ENCODE results near the gene FAM210B.

DNA sequence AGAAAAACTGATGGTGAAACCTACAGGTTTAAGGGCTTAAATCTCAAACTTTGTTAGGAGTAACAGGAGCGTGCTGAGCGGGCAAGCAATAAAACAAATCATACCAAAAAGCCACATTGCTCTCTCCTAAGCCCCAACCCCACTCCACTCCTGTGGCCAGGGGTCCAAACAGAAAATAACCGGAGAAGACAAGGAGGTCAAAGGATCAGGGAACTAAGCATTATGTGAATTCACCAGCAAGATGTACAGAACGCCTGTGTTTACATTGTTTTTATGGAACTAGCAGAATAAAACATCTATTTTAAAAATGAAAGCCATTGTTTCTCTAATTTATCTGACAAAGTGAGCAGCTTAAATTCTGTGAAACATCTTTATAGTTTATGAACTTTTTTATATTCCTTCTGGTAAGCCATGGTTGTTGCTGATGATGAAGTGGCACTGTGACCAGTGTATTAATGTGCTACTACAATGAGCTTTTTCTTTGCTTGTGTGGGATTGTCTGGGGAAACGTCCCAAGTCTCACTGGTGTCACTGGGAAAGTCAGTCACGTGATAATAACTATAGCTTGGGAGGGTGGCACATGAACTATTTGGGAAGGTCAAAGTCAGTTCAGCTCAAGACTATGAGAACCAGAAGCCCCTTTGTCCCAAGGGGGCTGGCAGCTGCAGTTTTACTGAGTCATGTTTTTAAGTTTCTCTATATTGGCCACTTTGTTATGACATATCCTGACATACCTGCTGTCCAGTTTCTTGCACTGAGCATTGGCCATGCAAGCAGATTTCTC is 9.8 kb downstream of the FAM210B start:
- TF ChIP-seq, protein P1, sequence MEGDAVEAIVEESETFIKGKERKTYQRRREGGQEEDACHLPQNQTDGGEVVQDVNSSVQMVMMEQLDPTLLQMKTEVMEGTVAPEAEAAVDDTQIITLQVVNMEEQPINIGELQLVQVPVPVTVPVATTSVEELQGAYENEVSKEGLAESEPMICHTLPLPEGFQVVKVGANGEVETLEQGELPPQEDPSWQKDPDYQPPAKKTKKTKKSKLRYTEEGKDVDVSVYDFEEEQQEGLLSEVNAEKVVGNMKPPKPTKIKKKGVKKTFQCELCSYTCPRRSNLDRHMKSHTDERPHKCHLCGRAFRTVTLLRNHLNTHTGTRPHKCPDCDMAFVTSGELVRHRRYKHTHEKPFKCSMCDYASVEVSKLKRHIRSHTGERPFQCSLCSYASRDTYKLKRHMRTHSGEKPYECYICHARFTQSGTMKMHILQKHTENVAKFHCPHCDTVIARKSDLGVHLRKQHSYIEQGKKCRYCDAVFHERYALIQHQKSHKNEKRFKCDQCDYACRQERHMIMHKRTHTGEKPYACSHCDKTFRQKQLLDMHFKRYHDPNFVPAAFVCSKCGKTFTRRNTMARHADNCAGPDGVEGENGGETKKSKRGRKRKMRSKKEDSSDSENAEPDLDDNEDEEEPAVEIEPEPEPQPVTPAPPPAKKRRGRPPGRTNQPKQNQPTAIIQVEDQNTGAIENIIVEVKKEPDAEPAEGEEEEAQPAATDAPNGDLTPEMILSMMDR (IDR thresholded peaks at IDR 0.05), result no peak
- no peak for TF ChIP-seq POLR2A (IDR thresholded peaks at IDR 0.05)

Measured in heart left ventricle (tissue), 13 donors.